ENCODE data around the gene WDR7.

Gene WDR7

GRCh38 chr18:56841836-56842235 is 190.7 kb downstream of the WDR7 start:
- TF ChIP-seq, protein P1, sequence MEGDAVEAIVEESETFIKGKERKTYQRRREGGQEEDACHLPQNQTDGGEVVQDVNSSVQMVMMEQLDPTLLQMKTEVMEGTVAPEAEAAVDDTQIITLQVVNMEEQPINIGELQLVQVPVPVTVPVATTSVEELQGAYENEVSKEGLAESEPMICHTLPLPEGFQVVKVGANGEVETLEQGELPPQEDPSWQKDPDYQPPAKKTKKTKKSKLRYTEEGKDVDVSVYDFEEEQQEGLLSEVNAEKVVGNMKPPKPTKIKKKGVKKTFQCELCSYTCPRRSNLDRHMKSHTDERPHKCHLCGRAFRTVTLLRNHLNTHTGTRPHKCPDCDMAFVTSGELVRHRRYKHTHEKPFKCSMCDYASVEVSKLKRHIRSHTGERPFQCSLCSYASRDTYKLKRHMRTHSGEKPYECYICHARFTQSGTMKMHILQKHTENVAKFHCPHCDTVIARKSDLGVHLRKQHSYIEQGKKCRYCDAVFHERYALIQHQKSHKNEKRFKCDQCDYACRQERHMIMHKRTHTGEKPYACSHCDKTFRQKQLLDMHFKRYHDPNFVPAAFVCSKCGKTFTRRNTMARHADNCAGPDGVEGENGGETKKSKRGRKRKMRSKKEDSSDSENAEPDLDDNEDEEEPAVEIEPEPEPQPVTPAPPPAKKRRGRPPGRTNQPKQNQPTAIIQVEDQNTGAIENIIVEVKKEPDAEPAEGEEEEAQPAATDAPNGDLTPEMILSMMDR (IDR thresholded peaks at IDR 0.05; ENCODE audit: low read depth, low read length) = no peak
- no peak overlapping the region for H3K4me3 ChIP-seq (ENCODE audit: low read depth, low read length)

GRCh38 chr18:56843241-56843640 is 192.1 kb downstream of the WDR7 start:
- TF ChIP-seq, protein P1 (IDR thresholded peaks at IDR 0.05; ENCODE audit: low read depth, low read length) = no peak
- H3K4me3 ChIP-seq (ENCODE audit: low read depth, low read length) = no peak overlapping the region

- TF ChIP-seq, protein P1 (IDR thresholded peaks at IDR 0.05; ENCODE audit: low read depth, low read length) = no peak
- H3K4me3 ChIP-seq (ENCODE audit: low read depth, low read length) = no peak overlapping the region
Observed at GRCh38 chr18:56844556-56844955, 193.4 kb downstream of the WDR7 start.

GRCh38 chr18:56851774-56852173 is 200.6 kb downstream of the WDR7 start:
- H3K4me3 ChIP-seq (ENCODE audit: low read depth, low read length) = no peak overlapping the region
- TF ChIP-seq, protein P1 (IDR thresholded peaks at IDR 0.05; ENCODE audit: low read depth, low read length) = no peak

- TF ChIP-seq, protein P1 (IDR thresholded peaks at IDR 0.05; ENCODE audit: low read depth, low read length) = no peak
- no peak overlapping the region for H3K4me3 ChIP-seq (ENCODE audit: low read depth, low read length)
Observed at GRCh38 chr18:56853961-56854360, 202.8 kb downstream of the WDR7 start.

- no peak overlapping the region for H3K4me3 ChIP-seq (ENCODE audit: low read depth, low read length)
- TF ChIP-seq, protein P1 (IDR thresholded peaks at IDR 0.05; ENCODE audit: low read depth, low read length) = no peak
Observed at GRCh38 chr18:56861244-56861643, 210.1 kb downstream of the WDR7 start.

DNA sequence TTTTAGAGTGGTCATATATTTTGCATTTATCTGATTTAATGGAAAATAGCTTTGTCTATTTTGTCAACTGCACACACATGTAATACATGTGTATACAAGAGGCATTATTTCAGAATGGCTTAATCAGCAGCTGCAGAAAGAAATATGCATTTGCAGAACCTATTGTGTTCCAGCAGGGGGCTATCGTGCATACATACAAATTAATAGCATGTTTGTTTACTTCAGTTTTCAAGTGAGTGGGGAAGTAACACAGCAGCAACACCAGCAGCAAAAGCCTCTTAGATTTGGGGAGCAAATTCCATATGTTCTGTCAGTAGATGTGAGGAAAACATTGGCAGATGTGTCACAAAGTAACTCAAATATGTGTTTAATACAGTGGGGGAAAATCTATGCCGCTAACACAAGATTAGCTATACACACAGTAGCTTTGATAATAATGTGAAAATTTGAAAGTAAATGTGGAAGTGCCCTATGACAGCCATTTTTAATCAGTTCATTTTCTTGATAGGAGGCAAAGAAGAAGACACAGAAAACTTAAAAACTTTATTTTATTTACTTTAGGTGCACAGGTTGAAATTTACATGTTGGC is 218.1 kb downstream of the WDR7 start:
- TF ChIP-seq, protein P1 (IDR thresholded peaks at IDR 0.05; ENCODE audit: low read depth, low read length) = peak; percentile 65
- no peak overlapping the region for H3K4me3 ChIP-seq (ENCODE audit: low read depth, low read length)
